Measurements from ENCODE around the gene ASTN1. TPM values are rescaled to one million over a fixed set of nuclear protein-coding genes. Genes with fewer than 3 reads are reported as not detected.

The ASTN1 gene
- total RNA-seq, 1 experiment from 2014 or later, result 0.42 TPM

- Histone ChIP-seq H3K9me3 (ENCODE audit: control insufficient read depth in 1 of 2, insufficient read depth in 1 of 2, low read depth in 1 of 2, low read length in 2 of 2) (no peaks in the 10 kb centered on the region), H3K9me2 (ENCODE audit: insufficient read depth) (no peaks in the 10 kb centered on the region), H3K79me2 (ENCODE audit: insufficient read depth, low read length) (no peaks in the 10 kb centered on the region), H3K4me3 (replicated peaks in 1 of 2; ENCODE audit: low read depth in 1 of 2, low read length in 2 of 2) (no peak overlapping the region), H3K4me2 (ENCODE audit: low read length) (no peak overlapping the region), H3K36me3 (ENCODE audit: control insufficient read depth in 1 of 2, insufficient read depth in 2 of 2, low read length in 2 of 2) (no peaks in the 10 kb centered on the region), H3K9ac (ENCODE audit: low read length) (no peak overlapping the region), H4K20me1 (ENCODE audit: insufficient read depth) (no peaks in the 10 kb centered on the region), H3K27me3 (ENCODE audit: insufficient read depth, low read length) (peaks cover 6% of the 10 kb centered on the region; the same call in 1 of the 2 replicates), H3K4me1 (ENCODE audit: control insufficient read depth in 1 of 2, insufficient read depth in 2 of 2, low read length in 2 of 2) (no peaks in the 10 kb centered on the region), H2AFZ (ENCODE audit: low read depth, low read length, poor library complexity, severe bottlenecking) (no peak overlapping the region), H3K27ac (ENCODE audit: low read depth, low read length) (no peak overlapping the region)
- POLR2A ChIA-PET, result no interaction called here
- intact Hi-C loops (cut with micrococcal nuclease), result no loop called here
- no peak for ATAC-seq
- TF ChIP-seq ELF1 (IDR thresholded peaks at IDR 0.05; ENCODE audit: borderline replicate concordance, low read depth), result no peak
- no peak for TF ChIP-seq EZH2phosphoT487 (IDR thresholded peaks at IDR 0.05; ENCODE audit: borderline replicate concordance)
- TF ChIP-seq CEBPB (IDR thresholded peaks at IDR 0.05; ENCODE audit: low read depth), result no peak
- no peak for TF ChIP-seq POLR2AphosphoS5 (IDR thresholded peaks at IDR 0.05; ENCODE audit: low read depth, low read length)
- no peak for TF ChIP-seq MAX (IDR thresholded peaks at IDR 0.05)
- no peak for TF ChIP-seq EZH2 (IDR thresholded peaks at IDR 0.05)
- TF ChIP-seq SRF (IDR thresholded peaks at IDR 0.05; ENCODE audit: low read depth), result no peak
- no peak for TF ChIP-seq JUND (IDR thresholded peaks at IDR 0.05)
- CTCF ChIA-PET, result no interaction called here
- BruUV-seq (replicated peaks), result no TSS peak
- RAD21 ChIA-PET (ENCODE audit: low non-redundant PET in 1 of 2, low total read pairs in 2 of 2, uncharacterized antibody in 2 of 2, unreplicated experiment in 2 of 2), result no interaction called here
- no peak for DNase-seq (ENCODE audit: low read depth, low spot score)
Observed at GRCh38 chr1:177033628-177034027, 130.9 kb downstream of the ASTN1 start.

- no peaks in the 10 kb centered on the region for H3K4me1 ChIP-seq (ENCODE audit: control insufficient read depth in 1 of 2, insufficient read depth in 2 of 2, low read length in 2 of 2)
- RAD21 ChIA-PET (ENCODE audit: low non-redundant PET in 1 of 2, low total read pairs in 2 of 2, uncharacterized antibody in 2 of 2, unreplicated experiment in 2 of 2), result no interaction called here
- CTCF ChIA-PET, result no interaction called here
- no peak overlapping the region for H3K27ac ChIP-seq (ENCODE audit: low read depth, low read length)
- no peak overlapping the region for H2AFZ ChIP-seq (ENCODE audit: low read depth, low read length, poor library complexity, severe bottlenecking)
- no peaks in the 10 kb centered on the region for H3K79me2 ChIP-seq (ENCODE audit: insufficient read depth, low read length)
- peak overlapping the region; percentile 45 for H3K4me2 ChIP-seq (ENCODE audit: low read length)
- peak overlapping the region; percentile 26 to 39 for H3K4me3 ChIP-seq (replicated peaks in 1 of 2; ENCODE audit: low read depth in 1 of 2, low read length in 2 of 2)
- H3K27me3 ChIP-seq (ENCODE audit: insufficient read depth, low read length), result peaks cover 6% of the 10 kb centered on the region; the same call in 1 of the 2 replicates
- no peaks in the 10 kb centered on the region for H3K9me3 ChIP-seq (ENCODE audit: control insufficient read depth in 1 of 2, insufficient read depth in 1 of 2, low read depth in 1 of 2, low read length in 2 of 2)
- intact Hi-C loops (cut with micrococcal nuclease), result no loop called here
- ATAC-seq (peak; percentile 58; the same call in 1 of the 2 replicates), DNase-seq (ENCODE audit: low read depth, low spot score) (no peak)
- no TSS peak for BruUV-seq (replicated peaks)
- POLR2A ChIA-PET, result no interaction called here
- H3K36me3 ChIP-seq (ENCODE audit: control insufficient read depth in 1 of 2, insufficient read depth in 2 of 2, low read length in 2 of 2), result no peaks in the 10 kb centered on the region
- no peaks in the 10 kb centered on the region for H3K9me2 ChIP-seq (ENCODE audit: insufficient read depth)
- H4K20me1 ChIP-seq (ENCODE audit: insufficient read depth), result no peaks in the 10 kb centered on the region
- H3K9ac ChIP-seq (ENCODE audit: low read length), result no peak overlapping the region
- no peak for TF ChIP-seq CBX3 (IDR thresholded peaks at IDR 0.05; ENCODE audit: low read depth)
- no peak for TF ChIP-seq POLR2AphosphoS5 (IDR thresholded peaks at IDR 0.05; ENCODE audit: low read depth, low read length)
- no peak for TF ChIP-seq ATF3 (IDR thresholded peaks at IDR 0.05)
- no peak for TF ChIP-seq ZNF274 (IDR thresholded peaks at IDR 0.05; ENCODE audit: low read depth, low read length)
- TF ChIP-seq SP1 (IDR thresholded peaks at IDR 0.05; ENCODE audit: low read depth), result no peak
- TF ChIP-seq ZBTB33 (IDR thresholded peaks at IDR 0.05; ENCODE audit: extremely low read depth, insufficient replicate concordance, low read length), result no peak
- no peak for TF ChIP-seq TCF7L2 (IDR thresholded peaks at IDR 0.05; ENCODE audit: borderline replicate concordance, extremely low read depth, insufficient read depth, insufficient read length)
- no peak for TF ChIP-seq ZFX (IDR thresholded peaks at IDR 0.05)
- no peak for TF ChIP-seq POLR2A (IDR thresholded peaks at IDR 0.05; ENCODE audit: borderline replicate concordance, extremely low read depth, insufficient read depth, insufficient read length)
- TF ChIP-seq CTCF (IDR thresholded peaks at IDR 0.05 in 2 of 3, conservative IDR thresholded peaks at IDR 0.05 in 1 of 3; ENCODE audit: borderline replicate concordance in 1 of 3, insufficient read depth in 1 of 3, low read depth in 2 of 3, low read length in 2 of 3), result no peak
- no peak for TF ChIP-seq SIN3A (IDR thresholded peaks at IDR 0.05; ENCODE audit: low read depth)
- no peak for TF ChIP-seq RAD21 (IDR thresholded peaks at IDR 0.05; ENCODE audit: low read depth)
- no peak for TF ChIP-seq EGR1 (IDR thresholded peaks at IDR 0.05; ENCODE audit: low read depth)
- TF ChIP-seq CEBPB (IDR thresholded peaks at IDR 0.05; ENCODE audit: low read depth), result no peak
- no peak for TF ChIP-seq JUND (IDR thresholded peaks at IDR 0.05)
Observed at GRCh38 chr1:177032434-177032833, 132.1 kb downstream of the ASTN1 start.

All from HCT116 (cell line).